GM21737 (cell line): ENCODE measurements around the gene ANKMY1.
"Not testable (repeated sequence)": the region's sequence is repeated elsewhere in the genome, so short reads cannot be mapped to it uniquely, and the experiment has no call there.

Experiments used
- ATAC-seq: cut with Tn5 transposase; IDR thresholded peaks from one replicate; pipeline ENCODE4 v1.9.1; 2021; ENCODE audit warnings: mild to moderate bottlenecking, moderate library complexity; ENCODE audit not compliant: unreplicated experiment

Gene ANKMY1

DNA sequence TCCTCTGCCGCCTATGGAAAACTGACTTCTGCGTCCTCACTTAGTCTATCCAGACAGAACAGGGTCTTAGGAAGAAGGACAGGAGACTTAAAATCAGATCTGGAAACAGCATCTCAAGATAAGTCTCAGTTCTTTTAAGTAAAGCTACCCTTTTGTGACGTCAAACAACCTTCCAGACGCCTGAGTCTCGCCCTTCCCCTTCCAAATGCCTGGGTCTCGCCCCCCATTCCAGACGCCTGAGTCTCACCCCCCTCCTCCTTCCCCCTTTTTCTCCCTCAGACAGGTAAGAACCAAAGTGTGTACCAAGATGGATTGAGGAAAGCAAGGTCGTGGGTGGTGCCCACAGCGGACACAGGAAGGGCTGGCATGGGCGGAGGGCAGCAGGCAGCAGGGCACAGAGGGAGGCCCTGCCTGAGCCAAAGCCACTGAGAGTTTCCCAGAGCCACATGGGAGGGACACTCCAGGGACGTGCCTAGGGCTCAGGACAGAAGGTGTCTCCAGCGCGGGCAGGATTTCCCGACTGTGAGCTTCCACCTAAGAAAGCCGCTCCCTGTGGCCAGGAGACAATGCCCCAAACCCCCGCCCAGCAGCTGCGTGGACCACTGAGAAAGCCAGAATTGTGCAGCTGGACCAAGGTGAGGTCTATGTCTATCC is 51.3 kb downstream of the ANKMY1 start:
- ATAC-seq = no peak

DNA sequence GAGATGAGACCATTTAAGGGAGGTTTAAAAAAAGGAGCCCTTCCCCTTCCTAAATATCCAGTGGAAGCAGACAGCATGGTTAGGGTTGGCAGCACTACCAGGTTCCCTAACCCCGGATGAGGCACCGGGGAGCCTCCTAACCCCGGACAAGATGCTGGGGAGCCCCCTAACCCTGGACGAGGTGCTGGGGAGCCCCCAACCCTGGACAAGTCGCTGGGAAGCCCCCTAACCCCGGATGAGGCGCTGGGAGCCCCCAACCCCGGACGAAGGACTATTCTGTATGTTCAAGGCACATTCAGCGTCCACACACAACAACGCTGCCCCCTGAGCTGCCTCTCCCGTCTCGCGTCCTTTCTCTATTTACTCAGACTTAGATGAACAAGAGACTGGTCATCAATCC is 51.9 kb downstream of the ANKMY1 start:
- no peak for ATAC-seq

DNA sequence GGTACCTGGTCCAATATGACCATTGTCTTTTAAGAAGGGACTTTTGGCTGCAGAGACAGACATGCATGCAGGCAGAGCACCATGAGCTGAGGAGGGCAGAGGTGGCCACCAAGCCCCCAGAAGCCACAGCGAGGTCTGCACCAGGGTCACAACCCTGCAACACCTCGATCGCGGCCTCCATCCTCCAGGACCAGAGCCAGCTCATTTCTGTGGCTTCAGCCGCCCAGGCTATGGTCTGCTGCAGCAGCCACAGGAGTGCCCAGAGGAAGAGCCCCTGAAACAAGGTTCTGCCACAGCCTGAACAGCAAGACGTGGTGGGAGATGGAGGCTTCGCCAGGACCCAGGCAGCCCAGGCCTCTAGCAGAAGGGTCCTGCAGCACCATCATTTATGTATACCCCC is 53.9 kb downstream of the ANKMY1 start:
- no peak for ATAC-seq

DNA sequence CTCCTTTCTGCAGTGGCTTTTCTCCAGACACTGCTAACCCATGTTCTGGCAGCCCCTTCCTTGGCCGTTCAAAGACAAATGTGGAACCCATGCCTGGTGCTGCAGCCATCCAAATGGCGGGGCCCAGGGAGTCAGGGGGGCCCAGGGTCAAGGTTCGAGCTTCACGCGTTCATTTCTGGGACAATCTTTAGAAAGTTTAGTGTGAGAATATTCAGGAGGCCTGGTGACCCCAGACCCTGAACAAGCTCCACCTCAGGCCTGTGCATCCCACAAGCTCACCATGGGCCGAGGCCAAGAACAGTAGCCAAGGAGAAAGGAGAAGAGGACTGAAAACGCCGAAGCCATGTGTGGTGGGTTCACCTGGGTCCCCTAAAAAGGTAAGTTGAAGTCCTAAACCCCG is 54.4 kb downstream of the ANKMY1 start:
- ATAC-seq = no peak

DNA sequence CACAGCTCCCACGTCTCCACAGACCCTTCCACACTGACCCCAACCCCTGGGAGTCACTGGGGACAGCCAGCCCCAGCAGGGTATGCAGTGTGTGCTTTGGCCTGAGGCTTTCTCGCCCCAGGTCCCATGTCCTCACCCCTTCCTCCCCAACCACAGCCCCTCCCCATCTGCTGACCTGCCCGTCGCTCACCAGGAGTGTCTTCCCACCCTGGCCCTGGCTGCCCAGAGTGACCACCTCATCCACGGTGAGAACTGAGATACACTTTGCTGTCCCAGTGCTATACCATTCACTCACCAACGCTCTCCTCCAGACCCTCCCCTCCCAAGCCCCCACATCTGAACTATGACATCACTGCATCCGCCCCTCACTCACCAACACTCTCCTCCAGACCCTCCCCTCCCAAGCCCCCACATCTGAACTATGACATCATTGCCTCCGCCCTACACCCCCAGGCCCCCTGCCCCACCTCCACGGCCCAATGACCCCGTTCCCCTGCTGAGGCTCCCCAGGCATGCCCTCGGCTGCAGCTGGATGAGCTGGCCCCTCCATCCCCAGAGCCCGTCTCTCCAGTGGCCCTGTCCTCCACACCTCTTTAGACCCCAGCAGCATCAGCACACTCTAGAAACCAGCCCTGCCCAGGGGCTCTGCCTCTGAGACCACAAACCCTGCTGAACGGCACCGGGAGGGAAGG is 55.2 kb downstream of the ANKMY1 start:
- ATAC-seq = no peak

DNA sequence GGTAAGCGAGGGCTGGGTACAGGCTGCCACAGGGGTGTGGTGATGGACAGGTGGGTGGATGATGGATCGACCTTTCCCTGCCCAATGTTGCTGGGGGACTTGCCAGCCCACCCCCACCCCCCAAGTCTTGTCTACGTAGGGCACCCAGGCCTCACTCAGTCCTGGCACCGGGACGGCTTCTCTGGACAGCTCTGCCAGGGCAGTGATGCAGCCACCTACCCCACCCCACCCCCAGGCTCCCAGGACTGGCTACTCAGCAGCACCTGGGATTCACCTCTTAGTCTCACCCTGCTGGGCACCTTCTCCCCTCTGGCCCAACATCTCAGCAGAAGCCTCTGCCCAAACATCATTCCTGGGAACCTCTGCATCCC is 55.7 kb downstream of the ANKMY1 start:
- ATAC-seq = no peak

- no peak for ATAC-seq
Observed at GRCh38 chr2:240501531-240501991, 56.2 kb downstream of the ANKMY1 start.

- ATAC-seq = no peak
Observed at GRCh38 chr2:240500561-240501423, 57.0 kb downstream of the ANKMY1 start.

GRCh38 chr2:240499309-240500301 is 58.2 kb downstream of the ANKMY1 start:
- no peak for ATAC-seq

- no peak for ATAC-seq
Observed at GRCh38 chr2:240498958-240499260, 58.9 kb downstream of the ANKMY1 start.

DNA sequence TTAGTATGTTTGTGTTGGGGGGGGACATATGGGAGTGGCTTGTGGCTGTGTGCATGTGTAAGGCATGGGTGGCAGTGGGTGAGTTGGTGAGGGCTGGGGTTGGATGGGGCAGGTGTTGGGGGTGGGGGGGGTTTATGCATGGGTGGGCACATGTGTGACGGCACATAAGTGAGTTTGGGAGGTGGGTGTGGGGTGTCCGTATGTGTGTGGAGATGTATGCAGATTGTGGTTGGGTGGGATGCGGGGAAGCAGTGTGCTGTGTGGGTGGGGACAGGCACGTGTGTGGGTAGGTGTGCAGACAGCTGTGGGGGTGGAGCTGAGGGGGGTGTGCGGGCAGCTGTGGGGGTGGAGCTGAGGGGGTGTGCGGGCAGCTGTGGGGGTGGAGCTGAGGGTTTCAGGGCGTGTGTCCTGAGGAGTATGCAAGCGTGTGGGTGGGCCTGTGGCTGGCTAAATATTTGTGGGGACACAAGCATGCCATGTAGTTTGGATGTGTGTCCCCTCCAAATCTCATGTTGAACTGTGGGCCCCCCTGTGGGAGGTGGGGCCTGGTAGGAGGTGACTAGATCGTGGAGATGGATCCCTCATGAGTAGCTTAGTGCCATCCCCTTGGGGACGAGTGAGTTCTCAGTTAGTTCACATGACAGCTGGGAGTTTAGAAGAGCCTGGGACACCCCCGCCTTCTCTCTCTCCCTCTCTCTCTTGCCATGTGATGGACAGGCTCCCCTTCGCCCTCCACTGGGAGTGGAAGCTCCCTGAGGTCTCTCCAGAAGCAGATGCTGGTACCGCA is 59.4 kb downstream of the ANKMY1 start:
- no peak for ATAC-seq

GRCh38 chr2:240497082-240497481 is 60.7 kb downstream of the ANKMY1 start:
- not testable (repeated sequence) for ATAC-seq

- ATAC-seq = not testable (repeated sequence)
Observed at GRCh38 chr2:240494942-240495341, 62.8 kb downstream of the ANKMY1 start.

DNA sequence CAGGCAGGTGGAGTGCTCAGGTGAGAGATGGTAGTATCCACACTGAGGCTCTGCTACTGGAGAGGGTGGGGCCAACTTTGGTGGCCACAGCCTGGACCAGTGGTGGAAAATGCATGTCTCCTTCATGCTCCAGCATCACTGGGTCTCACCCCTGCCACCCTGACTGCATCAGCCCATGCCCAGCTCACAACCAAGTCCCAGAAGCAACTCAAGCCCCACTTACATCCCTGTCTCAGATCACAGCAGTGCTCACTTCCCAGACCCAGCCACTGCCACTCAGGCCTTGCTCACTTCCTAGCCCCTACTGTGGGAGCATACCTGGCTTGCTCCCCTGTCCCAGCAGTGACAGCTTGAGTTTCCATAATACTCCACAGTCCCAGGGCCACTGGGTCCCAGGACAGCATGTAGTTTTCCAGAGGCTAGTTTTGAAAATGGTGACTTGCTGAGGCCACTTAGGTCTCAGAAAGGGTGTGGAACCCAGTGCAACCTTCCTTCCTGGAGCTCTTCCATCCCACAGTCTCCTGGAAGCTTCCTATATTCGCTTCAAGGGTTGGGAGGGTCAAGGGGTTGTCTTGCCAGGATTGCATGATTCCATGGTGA is 63.5 kb downstream of the ANKMY1 start:
- ATAC-seq = no peak

DNA sequence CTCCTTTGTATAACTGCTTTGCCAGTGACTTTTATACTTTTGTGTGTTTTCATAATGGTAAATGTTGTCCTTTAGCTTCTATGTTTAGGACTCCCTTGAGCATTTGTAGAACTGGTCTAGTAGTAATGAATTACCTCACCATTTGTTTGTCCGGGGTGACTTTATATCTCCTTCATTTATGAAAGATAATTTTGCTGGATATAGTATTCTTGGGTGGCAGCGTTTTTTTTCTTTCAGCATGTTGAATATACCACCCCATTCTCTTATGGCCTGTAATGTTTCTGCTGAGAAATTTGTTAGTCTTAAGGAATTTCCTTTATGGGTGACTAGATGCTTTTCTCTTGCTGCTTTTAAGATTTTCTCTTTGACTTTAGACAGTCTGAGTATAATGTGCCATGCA is 66.3 kb downstream of the ANKMY1 start:
- ATAC-seq = no peak

GRCh38 chr2:240482141-240482540 is 75.6 kb downstream of the ANKMY1 start:
- no peak for ATAC-seq

- ATAC-seq = no peak
Observed at GRCh38 chr2:240481720-240482119, 76.1 kb downstream of the ANKMY1 start.

GRCh38 chr2:240480834-240481623 is 76.8 kb downstream of the ANKMY1 start:
- ATAC-seq = no peak

DNA sequence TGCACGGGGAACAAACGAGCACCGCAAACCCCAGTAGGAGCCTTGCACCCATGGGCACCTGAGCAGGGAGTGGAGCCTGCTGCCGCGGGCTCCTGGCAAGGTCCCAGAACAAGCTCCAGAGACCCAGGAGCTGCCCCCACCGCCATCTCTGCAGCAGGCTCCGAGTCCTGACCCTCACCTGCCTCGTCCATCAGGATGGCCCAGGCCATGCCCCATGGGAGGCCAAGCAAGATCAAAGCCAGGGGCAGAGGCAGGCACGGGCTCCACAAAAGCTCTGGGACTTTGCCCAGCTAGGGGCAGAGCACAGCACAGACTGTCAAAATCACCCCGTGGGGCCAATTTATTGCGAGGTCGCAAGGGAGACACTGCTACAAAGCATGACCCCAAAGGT is 78.7 kb downstream of the ANKMY1 start:
- no peak for ATAC-seq
